K562 (cell line): ENCODE results near the gene STON2. TPM values are rescaled to one million over a fixed set of nuclear protein-coding genes. Genes with fewer than 3 reads are reported as not detected.

Source experiments
- CBX2 ChIP-seq: fragments of 200-600 bp; sonication (generic); IDR thresholded peaks from one replicate; pipeline ENCODE4 v1.6.1; 2012; ENCODE audit warnings: mild to moderate bottlenecking, low read length, inconsistent platforms; ENCODE audit not compliant: insufficient read depth, poor library complexity, severe bottlenecking
- CC2D1A ChIP-seq: fragments of 450-650 bp; IDR thresholded peaks from 2 replicates; pipeline ENCODE4 v1.6.1; 2017; ENCODE audit warnings: mild to moderate bottlenecking
- CGGBP1 ChIP-seq: fragments of 250-450 bp; sonication (Bioruptor Pico); IDR thresholded peaks from 2 replicates; pipeline ENCODE4 v1.9.0; 2021; ENCODE audit warnings: mild to moderate bottlenecking
- FOXJ3 ChIP-seq: sonication (generic); formaldehyde crosslinking; IDR thresholded peaks from 2 replicates; pipeline ENCODE4 v1.4.0; 2020; ENCODE audit warnings: mild to moderate bottlenecking, missing genetic modification reagents
- FOXP4 ChIP-seq: sonication (generic); formaldehyde crosslinking; IDR thresholded peaks from 2 replicates; pipeline ENCODE4 v1.8.0; 2022; ENCODE audit warnings: mild to moderate bottlenecking, missing genetic modification reagents, borderline replicate concordance
- MYC ChIP-seq, 2 experiments: fragments of 250-450 bp in 1 of 2; sonication (Bioruptor Pico) in 1 of 2; IDR thresholded peaks; 2 replicates each; pipeline versions ENCODE4 v1.5.1 to v1.6.1; 2012 to 2021; ENCODE audit warnings: low read depth in 2 of 2, borderline replicate concordance in 1 of 2, improper control_type of control experiment in 1 of 2, low read length in 1 of 2, mild to moderate bottlenecking in 1 of 2, moderate library complexity in 1 of 2
- PHTF2 ChIP-seq: fragments of 250-450 bp; sonication (Bioruptor Pico); IDR thresholded peaks from 2 replicates; pipeline ENCODE4 v1.5.0; 2021; ENCODE audit warnings: mild to moderate bottlenecking
- RBM15 ChIP-seq: fragments of 200-400 bp; formaldehyde crosslinking; IDR thresholded peaks from 2 replicates; pipeline ENCODE4 v1.6.1; 2018; ENCODE audit warnings: mild to moderate bottlenecking, low read length, moderate library complexity; ENCODE audit not compliant: insufficient read depth
- TCF7L2 ChIP-seq: fragments of 150-350 bp; IDR thresholded peaks from 2 replicates; pipeline ENCODE4 v1.6.1; 2016; ENCODE audit warnings: low read depth, mild to moderate bottlenecking, low read length, moderate library complexity
- VEZF1 ChIP-seq: fragments of 200-800 bp; sonication (Bioruptor generic); IDR thresholded peaks from 2 replicates; pipeline ENCODE4 v1.6.1; 2017; ENCODE audit warnings: missing genetic modification characterization, missing compliant biosample characterization
- YBX1 ChIP-seq: fragments of 450-650 bp; IDR thresholded peaks from 2 replicates; pipeline ENCODE4 v1.7.1; 2016; ENCODE audit warnings: mild to moderate bottlenecking
- ZHX1 ChIP-seq: fragments of 150-350 bp; conservative IDR thresholded peaks from 2 replicates; pipeline ENCODE4 v1.6.1; 2014; ENCODE audit warnings: low read length
- ZNF395 ChIP-seq: fragments of 200-800 bp; sonication (Bioruptor generic); IDR thresholded peaks from 2 replicates; pipeline ENCODE4 v1.6.1; 2017; ENCODE audit warnings: missing genetic modification characterization, missing compliant biosample characterization
- ZNF592 ChIP-seq: fragments of 450-650 bp; IDR thresholded peaks from 2 replicates; pipeline ENCODE4 v1.6.1; 2017; ENCODE audit warnings: antibody characterized with exemption, mild to moderate bottlenecking
- polyA plus RNA-seq, 8 experiments: library from polyadenylated mRNA; depleted of rRNA in 4 of 8; stranded (reverse) in 5 of 8; unstranded in 3 of 8; fragments of >200 nt; fragmentation: Nextera tagmentation in 2 of 8; fragmentation: Illumina TruSeq in 1 of 8; extraction: Ambion mirVana in 2 of 8; extraction: Trizol in 1 of 8; gene quantifications; 2 replicates each; pipeline versions ENCODE4 v1.2.1 to v1.2.3, GENCODE V29; 2011 to 2014; ENCODE audit warnings: inconsistent platforms in 1 of 8, missing spikeins in 1 of 8
- total RNA-seq, 7 experiments: library from RNA; depleted of rRNA in 6 of 7; stranded (reverse); fragments of >200 nt in 6 of 7; fragmentation: Illumina TruSeq in 2 of 7; extraction: Trizol in 2 of 7; gene quantifications; 2 replicates each; pipeline versions ENCODE4 v1.2.1 to v1.2.3, GENCODE V29; 2011 to 2021; ENCODE audit warnings: low replicate concordance in 1 of 7

Gene STON2
- total and polyA plus RNA-seq, 9 of the 15 experiments (the other 6 are each of a cell fraction or from before 2014, with no cell fraction given), result 7.8 to 99.3 (median 53.5) TPM

- no peak for TF ChIP-seq ZHX1
- no peak for TF ChIP-seq ZNF395
- no peak for TF ChIP-seq CBX2
- TF ChIP-seq CGGBP1 (CRISPR knock-in tag), result no peak
- no peak for TF ChIP-seq ZNF592
- no peak for TF ChIP-seq PHTF2 (CRISPR knock-in tag)
- no peak for TF ChIP-seq CC2D1A
- TF ChIP-seq TCF7L2, result no peak
- TF ChIP-seq YBX1, result no peak
- TF ChIP-seq MYC (IDR thresholded peaks at IDR 0.05; ENCODE audit: low read depth, low read length), result peak; percentile 51; the same call in 1 of the 2 replicates
- no peak for TF ChIP-seq MYC (CRISPR knock-in tag; IDR thresholded peaks at IDR 0.05; ENCODE audit: borderline replicate concordance, low read depth)
- TF ChIP-seq RBM15, result no peak
- TF ChIP-seq FOXJ3 (CRISPR knock-in tag), result no peak
- TF ChIP-seq VEZF1 (CRISPR knock-in tag), result no peak; the same call in 1 of the 2 replicates
- no peak for TF ChIP-seq FOXP4 (CRISPR knock-in tag)
These were observed 180.8 kb downstream of the STON2 start (continued) for GRCh38 chr14:81219210-81219758.
